HG03575 (cell line): Measurements from ENCODE around the gene TTC31.
"Not testable (repeated sequence)": the region's sequence is repeated elsewhere in the genome, so short reads cannot be mapped to it uniquely, and the experiment has no call there.

Experiments used
- ATAC-seq: cut with Tn5 transposase; IDR thresholded peaks from one replicate; pipeline ENCODE4 v1.9.1; 2021; ENCODE audit not compliant: unreplicated experiment, insufficient number of reproducible peaks, low FRiP score; ENCODE audit errors: extremely low read depth

TTC31 gene

GRCh38 chr2:74454654-74455511 is 28.0 kb upstream of the TTC31 start, which contains the start of gene INO80B:
TSS of gene INO80B (plus strand) at chr2:74455087. CDS start at chr2:74455117, 30 bp downstream.
- ATAC-seq = peak; percentile 38

- no peak for ATAC-seq
Observed at GRCh38 chr2:74457129-74457548, 25.7 kb upstream of the TTC31 start.

GRCh38 chr2:74457549-74458131 is 25.2 kb upstream of the TTC31 start:
- peak; percentile 1 for ATAC-seq

- peak; percentile 71 for ATAC-seq
Observed at GRCh38 chr2:74458132-74458937, 24.5 kb upstream of the TTC31 start, which contains the start of gene WBP1. TSS of gene WBP1 (plus strand) at chr2:74458438. CDS start at chr2:74458603, 165 bp downstream.

- no peak for ATAC-seq
Observed at GRCh38 chr2:74458938-74459363, 23.9 kb upstream of the TTC31 start.

GRCh38 chr2:74459503-74460118 is 23.3 kb upstream of the TTC31 start:
- not testable (repeated sequence) for ATAC-seq

- not testable (repeated sequence) for ATAC-seq
Observed at GRCh38 chr2:74460187-74460586, 22.7 kb upstream of the TTC31 start.

GRCh38 chr2:74461187-74462053 is 21.5 kb upstream of the TTC31 start:
- ATAC-seq = no peak

GRCh38 chr2:74462054-74462785 is 20.7 kb upstream of the TTC31 start:
- no peak for ATAC-seq

- no peak for ATAC-seq
Observed at GRCh38 chr2:74462786-74463105, 20.1 kb upstream of the TTC31 start.

- ATAC-seq = no peak
Observed at GRCh38 chr2:74464406-74464805, 18.5 kb upstream of the TTC31 start.

- not testable (repeated sequence) for ATAC-seq
Observed at GRCh38 chr2:74470742-74471141, 12.1 kb upstream of the TTC31 start.

- ATAC-seq = no peak
Observed at GRCh38 chr2:74471332-74472065, 11.4 kb upstream of the TTC31 start.

- no peak for ATAC-seq
Observed at GRCh38 chr2:74472086-74472944, 10.6 kb upstream of the TTC31 start, which contains the start of gene MRPL53. TSS of gene MRPL53 (minus strand) at chr2:74472680. CDS start at chr2:74472660, 20 bp downstream.

GRCh38 chr2:74472945-74473258 is 10.0 kb upstream of the TTC31 start:
- ATAC-seq = no peak

- ATAC-seq = no peak
Observed at GRCh38 chr2:74474481-74474880, 8.4 kb upstream of the TTC31 start.
